H9 (cell line): Measurements from ENCODE around the gene PPM1G. TPM values are rescaled to one million over a fixed set of nuclear protein-coding genes. Genes with fewer than 3 reads are reported as not detected.

Experiments
- DNase-seq: peaks from one replicate; pipeline ENCODE4 v3.0.0-alpha.2; 2017
- H2AFZ ChIP-seq: one replicate; pipeline ENCODE4 v1.6.1; 2013; ENCODE audit warnings: mild to moderate bottlenecking, low read length, control low read depth, moderate library complexity
- H2AK5ac ChIP-seq: 2 replicates; pipeline ENCODE4 v1.6.1; 2013; ENCODE audit warnings: low read length, control low read depth, mixed read lengths; ENCODE audit not compliant: insufficient read length
- H2BK120ac ChIP-seq: one replicate; pipeline ENCODE4 v1.6.1; 2013; ENCODE audit warnings: low read depth, mild to moderate bottlenecking, low read length, control low read depth, inconsistent platforms; ENCODE audit not compliant: poor library complexity, severe bottlenecking
- H2BK12ac ChIP-seq: 2 replicates; pipeline ENCODE4 v1.6.1; 2013; ENCODE audit warnings: low read length, control low read depth, mixed read lengths, low read depth; ENCODE audit not compliant: insufficient read length
- H2BK15ac ChIP-seq: 2 replicates; pipeline ENCODE4 v1.6.1; 2013; ENCODE audit warnings: low read depth, low read length, control low read depth
- H2BK20ac ChIP-seq: one replicate; pipeline ENCODE4 v1.6.1; 2013; ENCODE audit warnings: low read depth, mild to moderate bottlenecking, low read length, control low read depth, inconsistent platforms; ENCODE audit not compliant: poor library complexity, severe bottlenecking
- H2BK5ac ChIP-seq: 2 replicates; pipeline ENCODE4 v1.6.1; 2013; ENCODE audit warnings: low read length, control low read depth, mixed read lengths; ENCODE audit not compliant: insufficient read length
- H3K14ac ChIP-seq: 2 replicates; pipeline ENCODE4 v1.6.1; 2013; ENCODE audit warnings: low read length, control low read depth; ENCODE audit not compliant: insufficient read depth
- H3K18ac ChIP-seq: 2 replicates; pipeline ENCODE4 v1.6.1; 2013; ENCODE audit warnings: low read depth, mild to moderate bottlenecking, mixed read lengths, low read length, control low read depth; ENCODE audit not compliant: insufficient read length
- H3K23ac ChIP-seq: 2 replicates; pipeline ENCODE4 v1.6.1; 2013; ENCODE audit warnings: low read length, control low read depth, mixed read lengths, low read depth; ENCODE audit not compliant: insufficient read length
- H3K23me2 ChIP-seq: 2 replicates; pipeline ENCODE4 v1.6.1; 2013; ENCODE audit warnings: low read depth, mild to moderate bottlenecking, mixed read lengths, low read length, control low read depth; ENCODE audit not compliant: insufficient read length, poor library complexity, severe bottlenecking
- H3K27ac ChIP-seq: 2 replicates; pipeline ENCODE4 v1.5.1; 2013; ENCODE audit warnings: low read length, control low read depth, mixed read lengths, low read depth; ENCODE audit not compliant: insufficient read length
- H3K27me3 ChIP-seq: 2 replicates; pipeline ENCODE4 v1.6.1; 2013; ENCODE audit warnings: low read length, control low read depth, inconsistent platforms; ENCODE audit not compliant: insufficient read depth
- H3K4ac ChIP-seq: 2 replicates; pipeline ENCODE4 v1.6.1; 2013; ENCODE audit warnings: low read depth, mild to moderate bottlenecking, control low read depth, inconsistent platforms, low read length, moderate library complexity
- H3K4me1 ChIP-seq: 2 replicates; pipeline ENCODE4 v1.6.1; 2013; ENCODE audit warnings: low read length, control low read depth, inconsistent platforms; ENCODE audit not compliant: insufficient read depth
- H3K4me2 ChIP-seq: 2 replicates; pipeline ENCODE4 v1.6.1; 2013; ENCODE audit warnings: low read length, control low read depth, mixed read lengths; ENCODE audit not compliant: insufficient read length, insufficient read depth
- H3K56ac ChIP-seq: 2 replicates; pipeline ENCODE4 v1.6.1; 2013; ENCODE audit warnings: low read depth, mild to moderate bottlenecking, mixed read lengths, low read length, control low read depth; ENCODE audit not compliant: insufficient read length
- H3K79me1 ChIP-seq: 2 replicates; pipeline ENCODE4 v1.6.1; 2013; ENCODE audit warnings: low read depth, mild to moderate bottlenecking, moderate library complexity, low read length, control low read depth, inconsistent platforms; ENCODE audit not compliant: insufficient read depth, poor library complexity, severe bottlenecking
- H3K79me2 ChIP-seq: 2 replicates; pipeline ENCODE4 v1.6.1; 2013; ENCODE audit warnings: low read length, control low read depth, inconsistent platforms; ENCODE audit not compliant: insufficient read depth
- H3K9ac ChIP-seq: 2 replicates; pipeline ENCODE4 v1.6.1; 2013; ENCODE audit warnings: low read length, control low read depth, mixed read lengths; ENCODE audit not compliant: insufficient read length; ENCODE audit errors: extremely low read depth
- H3K9me3 ChIP-seq: one replicate; pipeline ENCODE4 v1.6.1; 2013; ENCODE audit warnings: low read depth, low read length, inconsistent platforms; ENCODE audit not compliant: control insufficient read depth
- H3T11ph ChIP-seq: one replicate; pipeline ENCODE4 v1.6.1; 2013; ENCODE audit warnings: mild to moderate bottlenecking, low read length, control low read depth, inconsistent platforms
- H4K20me1 ChIP-seq: one replicate; pipeline ENCODE4 v1.6.1; 2013; ENCODE audit not compliant: control insufficient read depth, insufficient read length, insufficient read depth
- H4K5ac ChIP-seq: 2 replicates; pipeline ENCODE4 v1.6.1; 2013; ENCODE audit warnings: low read depth, mild to moderate bottlenecking, mixed read lengths, low read length, control low read depth; ENCODE audit not compliant: insufficient read length
- H4K8ac ChIP-seq: replicated peaks from 2 replicates; pipeline ENCODE4 v1.6.1; 2013; ENCODE audit warnings: low read length, control low read depth, mixed read lengths, low read depth; ENCODE audit not compliant: insufficient read length
- H4K91ac ChIP-seq: 2 replicates; pipeline ENCODE4 v1.6.1; 2013; ENCODE audit warnings: low read depth, mild to moderate bottlenecking, moderate library complexity, mixed read lengths, low read length, control low read depth; ENCODE audit not compliant: insufficient read length
- H3K27ac Mint-ChIP-seq, 3 experiments: 2 replicates in 2 of 3; 3 replicates in 1 of 3; pipeline ENCODE4 v1.8.0; 2020 to 2021; ENCODE audit warnings: mixed read lengths in 3 of 3, mild to moderate bottlenecking in 1 of 3, moderate library complexity in 1 of 3
- H3K27me3 Mint-ChIP-seq: 2 replicates; pipeline ENCODE4 v1.8.0; 2021; ENCODE audit warnings: low read depth, mild to moderate bottlenecking, moderate library complexity, mixed read lengths
- H3K36me3 Mint-ChIP-seq, 3 experiments: 2 replicates in 2 of 3; 3 replicates in 1 of 3; pipeline ENCODE4 v1.8.0; 2020 to 2021; ENCODE audit warnings: low read depth in 3 of 3, mixed read lengths in 3 of 3; ENCODE audit not compliant: insufficient read depth in 1 of 3
- H3K4me1 Mint-ChIP-seq, 2 experiments: 2 replicates each; pipeline ENCODE4 v1.8.0; 2020; ENCODE audit warnings: mixed read lengths in 2 of 2
- H3K4me3 Mint-ChIP-seq, 2 experiments: 2 replicates in 1 of 2; 3 replicates in 1 of 2; pipeline ENCODE4 v1.8.0; 2020 to 2021; ENCODE audit warnings: mild to moderate bottlenecking in 2 of 2, mixed read lengths in 2 of 2, moderate library complexity in 1 of 2
- H3K9me3 Mint-ChIP-seq, 2 experiments: 2 replicates in 1 of 2; 3 replicates in 1 of 2; pipeline ENCODE4 v1.8.0; 2020; ENCODE audit warnings: mild to moderate bottlenecking in 2 of 2, mixed read lengths in 2 of 2, moderate library complexity in 1 of 2
- CTCF ChIP-seq: fragments of 200-600 bp; sonication (generic); conservative IDR thresholded peaks from 3 replicates; pipeline ENCODE4 v1.8.0; 2021; ENCODE audit warnings: antibody characterized with exemption, mild to moderate bottlenecking
- WGBS: extraction: QIAGEN DNeasy Blood & Tissue Kit; methylation state at CpG from one replicate; pipeline ENCODE4 v1.1.7; 2013; ENCODE audit warnings: missing lambda C conversion rate, low lambda C conversion rate, mixed read lengths; ENCODE audit not compliant: insufficient read length; ENCODE audit errors: extremely low coverage; 5-methylcytosine and 5-hydroxymethylcytosine counted together
- total RNA-seq: library from RNA; stranded (reverse); gene quantifications from 2 replicates; pipeline ENCODE4 v1.2.1, GENCODE V29; 2021

The PPM1G gene
- total RNA-seq, 1 experiment from 2014 or later = 146 TPM

DNA sequence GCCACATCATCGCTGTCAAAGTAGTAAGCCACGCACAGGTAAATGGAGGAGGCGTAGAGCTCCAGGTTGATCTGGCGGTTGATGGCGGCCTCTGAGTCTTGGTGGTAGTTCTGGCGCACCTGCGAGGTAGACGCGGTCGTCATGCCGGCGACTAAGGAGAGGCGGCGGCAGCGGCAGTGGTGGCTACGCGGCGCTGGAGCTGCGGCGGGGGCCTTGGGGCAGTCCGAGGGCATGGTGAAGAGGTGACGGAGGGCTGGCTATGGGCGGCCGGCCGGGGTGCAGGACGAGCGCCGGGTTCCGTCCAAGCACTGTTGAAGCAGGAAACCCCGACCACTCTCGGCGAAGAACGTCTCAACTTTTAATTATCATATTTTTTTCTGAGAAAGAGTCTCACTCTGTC is 16.2 kb downstream of the PPM1G start:
- Histone ChIP-seq H3K23ac (no peak overlapping the region), H4K5ac (no peak overlapping the region), H2AK5ac (no peak overlapping the region), H3K9me3 (no peaks in the 10 kb centered on the region), H3K18ac (no peak overlapping the region), H3K14ac (no peak overlapping the region), H2AFZ (no peak overlapping the region), H3K79me1 (peaks cover 10% of the 10 kb centered on the region), H4K8ac (no peak overlapping the region), H3K4me2 (no peak overlapping the region), H3K9ac (no peak overlapping the region), H2BK20ac (no peak overlapping the region), H3K23me2 (no peaks in the 10 kb centered on the region), H2BK15ac (no peak overlapping the region), H3K27ac (no peak overlapping the region), H4K91ac (no peak overlapping the region), H3K79me2 (peaks cover 41% of the 10 kb centered on the region; the same call in 1 of the 2 replicates), H3T11ph (no peak overlapping the region), H3K4me1 (no peaks in the 10 kb centered on the region), H3K4ac (no peak overlapping the region), H2BK12ac (no peak overlapping the region), H3K27me3 (no peaks in the 10 kb centered on the region), H3K56ac (no peak overlapping the region), H2BK5ac (no peak overlapping the region), H2BK120ac (no peak overlapping the region), H4K20me1 (no peaks in the 10 kb centered on the region)
- WGBS = no CpG with 5 or more reads among the region's 33 CpGs
- Mint-ChIP-seq H3K27ac (no peak overlapping the region), H3K9me3 (no peaks in the 10 kb centered on the region), H3K36me3 (peaks cover 11 to 31% (median 16%) of the 10 kb centered on the region in 3 experiments; a peak in 6 of 7 replicates), H3K27me3 (no peaks in the 10 kb centered on the region), H3K4me3 (no peak overlapping the region), H3K4me1 (no peaks in the 10 kb centered on the region)
- TF ChIP-seq CTCF = no peak
- DNase-seq = no peak
